ENCODE data around the gene PAPOLG.

PAPOLG gene

DNA sequence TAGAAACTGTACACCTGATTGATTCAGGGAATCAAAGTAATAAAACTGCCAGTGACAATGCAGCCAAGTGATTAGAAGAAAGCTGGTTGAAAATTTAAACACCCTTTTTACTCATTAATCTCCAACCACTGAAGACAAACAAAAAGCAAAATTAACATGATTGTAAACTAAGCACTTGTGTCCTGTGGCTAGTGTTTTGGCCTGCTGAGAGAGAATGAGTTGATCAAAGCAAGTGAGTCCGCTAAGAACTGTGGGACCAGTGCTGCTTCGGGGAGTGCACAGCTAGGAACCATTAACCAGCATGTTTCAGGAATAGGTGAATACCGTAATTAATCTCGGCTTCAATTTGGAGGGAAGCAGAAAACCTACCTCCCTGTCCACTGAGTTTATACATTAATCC is 13.6 kb upstream of the PAPOLG start:
- TF ChIP-seq, protein P1, sequence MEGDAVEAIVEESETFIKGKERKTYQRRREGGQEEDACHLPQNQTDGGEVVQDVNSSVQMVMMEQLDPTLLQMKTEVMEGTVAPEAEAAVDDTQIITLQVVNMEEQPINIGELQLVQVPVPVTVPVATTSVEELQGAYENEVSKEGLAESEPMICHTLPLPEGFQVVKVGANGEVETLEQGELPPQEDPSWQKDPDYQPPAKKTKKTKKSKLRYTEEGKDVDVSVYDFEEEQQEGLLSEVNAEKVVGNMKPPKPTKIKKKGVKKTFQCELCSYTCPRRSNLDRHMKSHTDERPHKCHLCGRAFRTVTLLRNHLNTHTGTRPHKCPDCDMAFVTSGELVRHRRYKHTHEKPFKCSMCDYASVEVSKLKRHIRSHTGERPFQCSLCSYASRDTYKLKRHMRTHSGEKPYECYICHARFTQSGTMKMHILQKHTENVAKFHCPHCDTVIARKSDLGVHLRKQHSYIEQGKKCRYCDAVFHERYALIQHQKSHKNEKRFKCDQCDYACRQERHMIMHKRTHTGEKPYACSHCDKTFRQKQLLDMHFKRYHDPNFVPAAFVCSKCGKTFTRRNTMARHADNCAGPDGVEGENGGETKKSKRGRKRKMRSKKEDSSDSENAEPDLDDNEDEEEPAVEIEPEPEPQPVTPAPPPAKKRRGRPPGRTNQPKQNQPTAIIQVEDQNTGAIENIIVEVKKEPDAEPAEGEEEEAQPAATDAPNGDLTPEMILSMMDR (conservative IDR thresholded peaks at IDR 0.05; ENCODE audit: low read length), result no peak
- DNase-seq (ENCODE audit: low read depth), result no peak

DNA sequence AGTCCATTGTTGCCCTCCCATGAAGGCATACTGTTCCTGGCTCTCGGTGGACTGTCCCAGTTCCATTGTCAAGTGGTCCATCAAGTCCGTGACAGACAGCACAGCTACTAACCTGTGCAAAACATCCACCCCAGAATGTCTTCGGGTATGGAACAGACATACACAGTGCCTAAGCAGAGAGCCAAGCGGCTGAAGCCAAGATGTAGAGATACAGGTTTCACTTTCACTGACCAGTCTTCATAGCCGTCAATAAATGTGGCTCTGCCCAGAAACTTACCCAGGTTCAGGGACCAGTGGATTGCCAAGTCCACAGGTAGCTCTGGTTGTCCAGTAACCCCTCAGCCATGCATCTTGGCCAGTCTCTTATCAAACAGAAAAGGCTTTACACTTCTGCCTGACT is 10.7 kb upstream of the PAPOLG start:
- DNase-seq (ENCODE audit: low read depth), result no peak
- no peak overlapping the region for H3K4me3 ChIP-seq (ENCODE audit: low read length)
- TF ChIP-seq, protein P1 (conservative IDR thresholded peaks at IDR 0.05; ENCODE audit: low read length), result no peak

More for the DNA sequence above, 13.6 kb upstream of the PAPOLG start:
- no peak overlapping the region for H3K4me3 ChIP-seq (ENCODE audit: low read length)

DNA sequence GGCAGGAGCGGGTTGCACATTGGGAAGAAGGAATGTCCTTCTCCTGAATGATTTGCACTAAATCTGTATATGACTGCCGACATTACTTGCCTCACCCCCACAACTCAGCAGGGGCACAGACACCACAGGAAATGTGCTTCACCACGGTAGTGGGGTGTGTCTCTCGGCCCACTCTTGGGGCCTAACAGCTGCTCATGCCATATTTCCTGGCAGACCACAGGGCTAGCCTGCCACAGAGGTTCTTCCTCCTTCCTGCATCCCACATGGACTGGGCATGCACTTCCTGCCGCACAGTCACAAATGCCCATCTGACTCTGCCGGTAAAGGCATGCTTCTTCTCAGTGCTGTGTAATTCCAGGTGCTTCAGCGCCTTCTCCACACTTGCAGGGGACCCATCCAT is 10.3 kb upstream of the PAPOLG start:
- H3K4me3 ChIP-seq (ENCODE audit: low read length), result no peak overlapping the region
- TF ChIP-seq, protein P1 (conservative IDR thresholded peaks at IDR 0.05; ENCODE audit: low read length), result no peak
- no peak for DNase-seq (ENCODE audit: low read depth)

DNA sequence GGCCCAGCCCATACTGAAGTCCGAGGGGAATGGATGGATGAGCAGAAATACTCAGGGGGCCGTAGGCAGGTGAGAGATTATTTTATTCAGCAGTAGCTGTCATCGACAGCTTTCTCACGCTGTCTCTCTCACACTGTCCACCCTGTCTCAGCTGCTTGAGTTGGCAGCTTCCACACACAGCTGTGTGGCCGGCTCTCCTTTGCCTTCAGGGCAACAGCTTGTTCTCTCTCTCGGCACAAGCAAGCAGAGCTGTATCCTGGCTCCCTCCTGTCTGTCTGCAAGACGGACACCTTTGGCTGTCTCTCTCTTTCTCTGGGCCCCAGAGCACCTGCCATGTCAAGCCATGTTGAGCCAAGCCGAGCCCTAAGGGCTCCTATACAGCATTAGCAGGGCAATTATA is 9.8 kb upstream of the PAPOLG start:
- no peak for DNase-seq (ENCODE audit: low read depth)
- no peak overlapping the region for H3K4me3 ChIP-seq (ENCODE audit: low read length)
- TF ChIP-seq, protein P1 (conservative IDR thresholded peaks at IDR 0.05; ENCODE audit: low read length), result no peak

DNA sequence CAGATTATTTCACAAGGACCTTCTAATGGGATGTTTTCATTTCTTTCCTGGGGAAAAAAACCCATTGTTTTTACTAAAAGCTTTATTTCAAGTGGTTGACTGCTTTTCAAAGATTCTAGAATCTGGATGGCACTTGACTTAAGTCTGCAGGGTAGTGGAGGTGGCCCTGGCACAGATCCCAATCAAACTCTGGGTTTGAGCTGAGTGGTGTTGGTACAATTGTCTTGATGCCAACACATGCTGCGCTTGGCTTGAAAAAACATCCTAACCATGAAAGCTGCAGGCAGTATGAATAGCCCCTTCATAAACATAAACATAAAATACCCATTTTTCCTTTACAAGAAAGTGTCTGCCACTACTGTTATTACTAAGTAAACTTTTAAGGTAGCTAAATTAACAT is 3.6 kb downstream of the PAPOLG start:
- DNase-seq (ENCODE audit: low read depth), result no peak
- TF ChIP-seq, protein P1 (conservative IDR thresholded peaks at IDR 0.05; ENCODE audit: low read length), result no peak
- H3K4me3 ChIP-seq (ENCODE audit: low read length), result no peak overlapping the region

DNA sequence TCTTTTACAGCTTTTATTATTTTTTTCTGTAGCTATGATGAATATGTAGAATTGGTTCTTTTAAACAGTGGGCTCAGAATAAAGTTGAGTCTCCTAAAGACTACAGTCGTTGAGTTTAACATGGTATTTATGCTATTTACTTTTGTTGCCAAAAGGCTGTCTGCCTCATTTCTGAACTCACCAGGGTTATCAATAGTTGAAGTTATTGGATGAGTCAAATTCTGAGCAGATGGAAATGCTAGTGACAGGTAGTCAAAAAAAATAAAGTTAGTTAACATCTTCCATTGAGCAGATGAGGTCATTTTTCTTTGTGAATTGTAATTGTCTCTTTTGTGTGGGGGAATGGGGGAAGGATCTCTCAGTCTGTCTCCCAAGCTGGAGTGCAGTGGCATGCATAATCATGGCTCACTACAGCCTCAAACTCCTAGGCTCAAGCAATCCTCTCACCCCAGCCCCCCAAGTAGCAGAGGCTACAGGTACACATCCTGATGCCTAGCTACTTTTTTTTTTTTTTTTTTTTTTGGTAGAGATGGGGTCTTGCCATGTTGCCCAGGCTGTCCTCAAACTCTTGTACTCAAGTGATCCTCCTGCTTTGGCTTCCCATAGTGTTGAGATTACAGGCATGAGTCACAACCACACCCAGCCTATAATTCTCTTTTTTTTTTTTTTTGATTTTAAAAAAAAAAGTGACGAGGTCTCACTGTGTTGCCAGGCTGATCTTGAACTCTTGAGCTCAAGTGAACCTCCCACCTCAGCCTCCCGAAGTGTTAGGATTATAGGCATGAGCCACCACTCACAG is 8.9 kb downstream of the PAPOLG start:
- DNase-seq (ENCODE audit: low read depth), result no peak

DNA sequence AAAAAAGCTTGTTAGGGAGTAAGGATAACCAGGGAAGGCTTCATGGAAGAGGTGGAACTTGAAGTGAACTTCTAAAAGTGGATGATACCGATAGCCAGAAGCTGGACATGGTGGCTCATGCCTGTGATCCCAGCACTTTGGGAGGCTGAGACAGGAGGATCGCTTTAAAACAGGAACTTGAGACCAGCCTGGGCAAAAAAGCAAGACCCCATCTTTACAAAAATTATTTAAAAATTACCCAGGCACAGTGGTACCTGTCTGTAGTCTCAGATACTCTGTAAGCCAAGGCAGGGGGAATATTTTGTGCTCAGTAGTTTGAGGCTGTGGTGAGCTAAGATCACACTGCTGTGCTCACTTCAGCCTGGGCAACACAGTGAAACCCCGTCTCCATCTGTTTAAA is 10.2 kb downstream of the PAPOLG start:
- TF ChIP-seq, protein P1 (conservative IDR thresholded peaks at IDR 0.05; ENCODE audit: low read length), result no peak
- no peak for DNase-seq (ENCODE audit: low read depth)
- no peak overlapping the region for H3K4me3 ChIP-seq (ENCODE audit: low read length)

More for the DNA sequence above, 8.9 kb downstream of the PAPOLG start:
- no peak overlapping the region for H3K4me3 ChIP-seq (ENCODE audit: low read length)
- TF ChIP-seq, protein P1 (conservative IDR thresholded peaks at IDR 0.05; ENCODE audit: low read length), result no peak
